K562 (cell line): ENCODE data around the gene AQP11. TPM values are rescaled to one million over a fixed set of nuclear protein-coding genes. Genes with fewer than 3 reads are reported as not detected.

Source experiments
- ATAC-seq: fragments of 200-7000 bp; cut with Tn5 transposase; 3 replicates; pipeline ENCODE4 v1.9.1; 2020; ENCODE audit warnings: moderate library complexity
- BruUV-seq: library from RNA; stranded (reverse); fragments of 400-500 nt; replicated peaks from 2 replicates; lab custom pipeline; 2021; lab: Mats Ljungman, UMichigan
- CTCF ChIA-PET: fragments of 300-600 bp; formaldehyde crosslinking; extraction: SDS; loops from one replicate; lab custom pipeline; 2021; ENCODE audit warnings: low intra/inter-chr PET ratio; lab: Yijun Ruan, JAX
- POLR2A ChIA-PET: fragments of 300-600, 350-650 bp; sonication (Branson Sonifier 250); formaldehyde crosslinking; extraction: SDS; loops from one replicate; lab custom pipeline; 2021; ENCODE audit warnings: antibody characterized with exemption, inconsistent platforms; lab: Yijun Ruan, JAX
- DNase-seq, 4 experiments: peaks; one replicate each; pipeline versions ENCODE4 v3.0.0 to v3.0.0-alpha.2; 2011 to 2018; ENCODE audit warnings: low spot score in 3 of 4, mixed read lengths in 3 of 4; ENCODE audit errors: extremely low read depth in 1 of 4
- FAIRE-seq: peaks from 2 replicates; lab custom pipeline; 2011; peaks lifted over from hg19 to GRCh38; lab: Jason Lieb, UNC
- H2AFZ ChIP-seq: 2 replicates; pipeline ENCODE4 v1.6.0; 2011; ENCODE audit warnings: low read depth, low read length, control low read depth, inconsistent platforms
- H3K27ac ChIP-seq: fragments of 200-600 bp; 3 replicates; pipeline ENCODE4 v1.8.0; 2011; ENCODE audit warnings: low read depth, mild to moderate bottlenecking, control low read depth, inconsistent platforms, low read length, moderate library complexity, mixed read lengths; ENCODE audit errors: extremely low read depth
- H3K27me3 ChIP-seq, 2 experiments: fragments of 300-600 bp in 1 of 2; 2 replicates in 1 of 2; 3 replicates in 1 of 2; pipeline versions ENCODE4 v1.6.0 to v1.8.0; 2011; ENCODE audit warnings: inconsistent platforms in 2 of 2, low read length in 2 of 2, mild to moderate bottlenecking in 1 of 2, mixed read lengths in 1 of 2, moderate library complexity in 1 of 2; ENCODE audit not compliant: control insufficient read depth in 2 of 2, insufficient read depth in 2 of 2
- H3K36me3 ChIP-seq: fragments of 300-600 bp; 3 replicates; pipeline ENCODE4 v1.8.0; 2011; ENCODE audit warnings: mild to moderate bottlenecking, low read length, inconsistent platforms; ENCODE audit not compliant: control insufficient read depth, insufficient read depth
- H3K4me1 ChIP-seq, 2 experiments: fragments of 200-600 bp in 1 of 2; replicated peaks in 1 of 2; 2 replicates in 1 of 2; 3 replicates in 1 of 2; pipeline versions ENCODE4 v1.5.1 to v1.8.0; 2011; ENCODE audit warnings: inconsistent platforms in 2 of 2, low read length in 2 of 2, mild to moderate bottlenecking in 1 of 2, mixed read lengths in 1 of 2, moderate library complexity in 1 of 2; ENCODE audit not compliant: control insufficient read depth in 2 of 2, insufficient read depth in 2 of 2
- H3K4me2 ChIP-seq: 2 replicates; pipeline ENCODE4 v1.6.1; 2011; ENCODE audit warnings: low read length, control low read depth, inconsistent platforms, mixed read lengths; ENCODE audit not compliant: insufficient read depth
- H3K4me3 ChIP-seq: fragments of 200-600 bp; sonication (generic), shearing (Covaris generic); 2 replicates; pipeline ENCODE4 v1.5.1; 2016; ENCODE audit warnings: control low read depth, inconsistent platforms
- H3K79me2 ChIP-seq: fragments of 200-600 bp; 3 replicates; pipeline ENCODE4 v1.8.0; 2011; ENCODE audit warnings: low read length, inconsistent platforms; ENCODE audit not compliant: control insufficient read depth, insufficient read depth
- H3K9ac ChIP-seq, 2 experiments: 2 replicates each; pipeline versions ENCODE4 v1.6.0 to v1.6.1; 2011; ENCODE audit warnings: low read depth in 2 of 2, low read length in 2 of 2, control low read depth in 1 of 2, inconsistent platforms in 1 of 2, mild to moderate bottlenecking in 1 of 2, mixed read lengths in 1 of 2; ENCODE audit not compliant: insufficient read depth in 1 of 2
- H3K9me1 ChIP-seq: one replicate; pipeline ENCODE4 v1.6.0; 2011; ENCODE audit warnings: inconsistent platforms, mild to moderate bottlenecking, low read length, moderate library complexity; ENCODE audit not compliant: control insufficient read depth, insufficient read depth
- H3K9me3 ChIP-seq: replicated peaks from 2 replicates; pipeline ENCODE4 v1.5.1; 2011; ENCODE audit warnings: low read depth, low read length, inconsistent platforms; ENCODE audit not compliant: control insufficient read depth, insufficient read depth
- H4K20me1 ChIP-seq: replicated peaks from 2 replicates; pipeline ENCODE4 v1.6.1; 2011; ENCODE audit warnings: low read length, inconsistent platforms, mixed read lengths; ENCODE audit not compliant: control insufficient read depth, insufficient read depth
- DIDO1 ChIP-seq: fragments of 450-650 bp; IDR thresholded peaks from 2 replicates; pipeline ENCODE4 v1.6.1; 2016; ENCODE audit warnings: low read depth, missing biosample characterization, missing genetic modification characterization
- SRSF3 ChIP-seq: fragments of 200-400 bp; formaldehyde crosslinking; IDR thresholded peaks from 2 replicates; pipeline ENCODE4 v1.6.1; 2016; ENCODE audit warnings: mild to moderate bottlenecking, low read length, moderate library complexity; ENCODE audit not compliant: insufficient read depth
- WGBS: fragments of 100-300 bp; shearing (Covaris generic); methylation state at CpG from one replicate; pipeline ENCODE4 v1.1.6; 2016; ENCODE audit warnings: low coverage, mixed read lengths; ENCODE audit not compliant: insufficient coverage; ENCODE audit errors: missing lambda C conversion rate; 5-methylcytosine and 5-hydroxymethylcytosine counted together
- in situ Hi-C: fragments of 300-500 bp; cut with MboI; formaldehyde crosslinking; loops from 4 replicates; pipeline ENCODE4 v1.15.0; 2018; ENCODE audit warnings: inconsistent platforms, mixed read lengths
- intact Hi-C: fragments of 100-400 bp; cut with micrococcal nuclease; formaldehyde crosslinking; loops from 2 replicates; pipeline ENCODE4 v1.14.2; 2022
- polyA plus RNA-seq, 8 experiments: library from polyadenylated mRNA; depleted of rRNA in 4 of 8; stranded (reverse) in 5 of 8; unstranded in 3 of 8; fragments of >200 nt; fragmentation: Nextera tagmentation in 2 of 8; fragmentation: Illumina TruSeq in 1 of 8; extraction: Ambion mirVana in 2 of 8; extraction: Trizol in 1 of 8; gene quantifications; 2 replicates each; pipeline versions ENCODE4 v1.2.1 to v1.2.3, GENCODE V29; 2011 to 2014; ENCODE audit warnings: inconsistent platforms in 1 of 8, missing spikeins in 1 of 8
- total RNA-seq, 7 experiments: library from RNA; depleted of rRNA in 6 of 7; stranded (reverse); fragments of >200 nt in 6 of 7; fragmentation: Illumina TruSeq in 2 of 7; extraction: Trizol in 2 of 7; gene quantifications; 2 replicates each; pipeline versions ENCODE4 v1.2.1 to v1.2.3, GENCODE V29; 2011 to 2021; ENCODE audit warnings: low replicate concordance in 1 of 7
- TF ChIP-seq, protein P1 (sequence below), 2 experiments: fragments of 450-650 bp in 1 of 2; sonication (generic) in 1 of 2; formaldehyde crosslinking in 1 of 2; IDR thresholded peaks in 1 of 2; conservative IDR thresholded peaks in 1 of 2; 2 replicates each; pipeline versions ENCODE4 v1.6.1 to v1.8.1; 2016 to 2023; ENCODE audit warnings: mild to moderate bottlenecking in 2 of 2, moderate library complexity in 2 of 2, inconsistent platforms in 1 of 2, missing genetic modification reagents in 1 of 2

AQP11 gene
- total and polyA plus RNA-seq, 9 of the 15 experiments (the other 6 are each of a cell fraction or from before 2014, with no cell fraction given), result 0.09 to 1.0 (median 0.36) TPM

DNA sequence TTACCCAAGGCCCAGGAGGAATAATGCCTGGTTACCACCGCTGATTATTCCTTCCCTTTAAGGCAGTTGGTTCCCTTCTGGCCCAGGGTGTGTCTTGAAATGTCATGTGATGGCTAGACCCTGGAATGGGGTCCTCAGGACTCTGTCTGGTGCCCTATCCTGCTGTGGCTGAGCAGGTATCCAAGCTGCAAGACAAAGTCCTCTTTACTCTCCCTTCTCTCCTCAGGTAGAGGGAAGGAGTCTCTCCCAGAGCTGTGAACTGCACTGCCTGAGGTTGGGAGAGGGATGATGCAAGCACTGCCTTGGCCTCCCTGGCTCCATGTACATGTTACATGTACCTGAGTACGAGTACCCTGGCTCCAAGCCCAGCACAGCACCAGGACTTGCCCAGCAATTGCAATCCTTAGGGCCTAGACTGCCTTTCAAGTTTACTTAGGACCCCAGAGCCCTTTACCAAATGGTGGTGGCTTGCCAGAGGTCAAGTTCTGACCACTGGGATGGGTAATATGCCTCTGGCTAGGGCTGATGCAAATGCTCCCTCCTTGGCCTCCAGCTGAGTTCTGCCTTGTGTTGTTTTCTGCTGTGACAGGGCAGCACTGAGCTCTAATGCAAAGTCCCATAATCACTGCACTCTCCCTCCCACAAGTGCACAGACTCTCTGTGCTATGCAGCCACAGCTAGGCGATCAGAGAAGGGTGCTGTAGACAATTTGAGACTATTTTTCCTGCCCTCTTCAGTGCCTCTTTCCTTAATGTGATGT is 20.7 kb upstream of the AQP11 start:
- intact Hi-C loops, result no loop called here
- TF ChIP-seq, protein P1, sequence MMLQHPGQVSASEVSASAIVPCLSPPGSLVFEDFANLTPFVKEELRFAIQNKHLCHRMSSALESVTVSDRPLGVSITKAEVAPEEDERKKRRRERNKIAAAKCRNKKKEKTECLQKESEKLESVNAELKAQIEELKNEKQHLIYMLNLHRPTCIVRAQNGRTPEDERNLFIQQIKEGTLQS (IDR thresholded peaks at IDR 0.05), result 0 out of 2 replicates have a peak, but pooled peaks have one; percentile 17
- TF ChIP-seq, protein P1 (CRISPR knock-in tag; conservative IDR thresholded peaks at IDR 0.05), result no peak
- no peak for TF ChIP-seq DIDO1
- TF ChIP-seq SRSF3, result no peak
- TF ChIP-seq, all 486 proteins: peak for 1
- ATAC-seq, result no peak
- WGBS, result 0% methylated on average over 3 of the region's 3 CpGs
- no peak for DNase-seq
- no peaks in the 10 kb centered on the region for H3K79me2 ChIP-seq
- peaks cover 2% of the 10 kb centered on the region for H3K9me1 ChIP-seq
- no peaks in the 10 kb centered on the region for H3K36me3 ChIP-seq
- H3K27ac ChIP-seq, result no peak overlapping the region
- no peaks in the 10 kb centered on the region for H3K9me3 ChIP-seq
- FAIRE-seq, result no peak
- H2AFZ ChIP-seq, result no peak overlapping the region
- in situ Hi-C loops, result no loop called here
- H3K9ac ChIP-seq, result no peak overlapping the region
- CTCF ChIA-PET, result no interaction called here
- H4K20me1 ChIP-seq, result no peaks in the 10 kb centered on the region
- POLR2A ChIA-PET, result no interaction called here
- H3K4me2 ChIP-seq, result no peak overlapping the region
- no peaks in the 10 kb centered on the region; a peak in 1 of 5 replicates for H3K4me1 ChIP-seq
- no peaks in the 10 kb centered on the region; a peak in 1 of 5 replicates for H3K27me3 ChIP-seq
- no peak overlapping the region for H3K4me3 ChIP-seq
- BruUV-seq, result no TSS peak
